Adrenal gland (tissue), 5 donors: ENCODE measurements around the gene CACNB3.

Experiments used
- CTCF ChIP-seq, 6 experiments: fragments of 450-650 bp in 4 of 6; fragments of 200-600 bp in 2 of 6; sonication (generic) in 1 of 6; IDR thresholded peaks; 1 replicate in 5 of 6; 2 replicates in 1 of 6; pipeline versions ENCODE4 v1.5.1 to v1.8.0; 2016 to 2021; ENCODE audit warnings: antibody characterized with exemption in 6 of 6, mild to moderate bottlenecking in 2 of 6, moderate library complexity in 1 of 6
- POLR2A ChIP-seq, 2 donors: fragments of 450-650 bp; IDR thresholded peaks; one replicate each; pipeline ENCODE4 v1.6.1; 2017; ENCODE audit warnings: antibody characterized with exemption in 2 of 2, mild to moderate bottlenecking in 2 of 2, moderate library complexity in 1 of 2
- donor health status: DM: no; HTN: no; CAD: no.

GRCh38 chr12:48863291-48863690, 45.0 kb downstream of the CACNB3 start:
- no peak for TF ChIP-seq CTCF (IDR thresholded peaks at IDR 0.05)
- TF ChIP-seq POLR2A (IDR thresholded peaks at IDR 0.05): no peak
